Liver (tissue), 3 donors: Measurements from ENCODE around the gene HPDL.
"Not testable (repeated sequence)": the region's sequence is repeated elsewhere in the genome, so short reads cannot be mapped to it uniquely, and the experiment has no call there.

Experiments
- FOXA1 ChIP-seq: IDR thresholded peaks from 2 replicates; pipeline ENCODE4 v1.6.1; 2016; ENCODE audit warnings: antibody characterized with exemption
- FOXA2 ChIP-seq: IDR thresholded peaks from 2 replicates; pipeline ENCODE4 v1.6.1; 2016; ENCODE audit warnings: antibody characterized with exemption
- GABPA ChIP-seq, 2 donors: IDR thresholded peaks in 1 of 2; conservative IDR thresholded peaks in 1 of 2; 2 replicates each; pipeline ENCODE4 v1.6.1; 2016; ENCODE audit warnings: antibody characterized with exemption in 2 of 2, mild to moderate bottlenecking in 1 of 2, moderate library complexity in 1 of 2
- JUND ChIP-seq, 2 donors: IDR thresholded peaks; 2 replicates each; pipeline ENCODE4 v1.6.1; 2016; ENCODE audit warnings: antibody characterized with exemption in 2 of 2
- NR2F2 ChIP-seq: IDR thresholded peaks from 2 replicates; pipeline ENCODE4 v1.6.1; 2016; ENCODE audit warnings: antibody characterized with exemption
- RAD21 ChIP-seq, 2 donors: IDR thresholded peaks; 2 replicates each; pipeline ENCODE4 v1.6.1; 2016; ENCODE audit warnings: antibody characterized with exemption in 2 of 2, mild to moderate bottlenecking in 2 of 2
- SP1 ChIP-seq: IDR thresholded peaks from 2 replicates; pipeline ENCODE4 v1.6.1; 2018; ENCODE audit warnings: antibody characterized with exemption, mild to moderate bottlenecking
- TAF1 ChIP-seq: conservative IDR thresholded peaks from 2 replicates; pipeline ENCODE4 v1.6.1; 2016; ENCODE audit warnings: antibody characterized with exemption, mild to moderate bottlenecking
- YY1 ChIP-seq: IDR thresholded peaks from 2 replicates; pipeline ENCODE4 v1.6.1; 2016; ENCODE audit warnings: antibody characterized with exemption, mild to moderate bottlenecking
- TF ChIP-seq, protein P1 (sequence below): fragments of 150-350 bp; IDR thresholded peaks from 2 replicates; pipeline ENCODE4 v1.5.1; 2017; ENCODE audit warnings: improper control_type of control experiment, low read depth, low read length; ENCODE audit not compliant: missing input control
- TF ChIP-seq, protein P2 (sequence below): IDR thresholded peaks from 2 replicates; pipeline ENCODE4 v1.6.1; 2016; ENCODE audit warnings: antibody characterized with exemption
- donor health status: healthy.
- donor health status: healthy.

DNA sequence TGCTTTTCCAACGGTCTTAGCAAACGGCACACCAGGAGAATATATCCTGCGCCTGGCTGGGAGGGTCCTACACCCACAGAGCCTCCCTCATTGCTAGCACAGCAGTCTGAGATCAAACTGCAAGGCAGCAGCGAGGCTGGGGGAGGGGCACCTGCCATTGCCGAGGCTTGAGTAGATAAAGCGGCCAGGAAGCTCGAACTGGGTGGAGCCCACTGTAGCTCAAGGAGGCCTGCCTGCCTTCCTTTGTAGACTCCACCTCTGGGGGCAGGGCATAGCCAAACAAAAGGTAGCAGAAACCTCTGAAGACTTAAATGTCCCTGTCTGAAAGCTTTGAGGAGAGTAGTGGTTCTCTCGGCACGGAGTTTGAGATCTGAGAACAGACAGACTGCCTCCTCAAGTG lies 41.8 kb upstream of the HPDL start:
- TF ChIP-seq, protein P1, sequence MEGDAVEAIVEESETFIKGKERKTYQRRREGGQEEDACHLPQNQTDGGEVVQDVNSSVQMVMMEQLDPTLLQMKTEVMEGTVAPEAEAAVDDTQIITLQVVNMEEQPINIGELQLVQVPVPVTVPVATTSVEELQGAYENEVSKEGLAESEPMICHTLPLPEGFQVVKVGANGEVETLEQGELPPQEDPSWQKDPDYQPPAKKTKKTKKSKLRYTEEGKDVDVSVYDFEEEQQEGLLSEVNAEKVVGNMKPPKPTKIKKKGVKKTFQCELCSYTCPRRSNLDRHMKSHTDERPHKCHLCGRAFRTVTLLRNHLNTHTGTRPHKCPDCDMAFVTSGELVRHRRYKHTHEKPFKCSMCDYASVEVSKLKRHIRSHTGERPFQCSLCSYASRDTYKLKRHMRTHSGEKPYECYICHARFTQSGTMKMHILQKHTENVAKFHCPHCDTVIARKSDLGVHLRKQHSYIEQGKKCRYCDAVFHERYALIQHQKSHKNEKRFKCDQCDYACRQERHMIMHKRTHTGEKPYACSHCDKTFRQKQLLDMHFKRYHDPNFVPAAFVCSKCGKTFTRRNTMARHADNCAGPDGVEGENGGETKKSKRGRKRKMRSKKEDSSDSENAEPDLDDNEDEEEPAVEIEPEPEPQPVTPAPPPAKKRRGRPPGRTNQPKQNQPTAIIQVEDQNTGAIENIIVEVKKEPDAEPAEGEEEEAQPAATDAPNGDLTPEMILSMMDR: not testable (repeated sequence)
- TF ChIP-seq TAF1; JUND (IDR thresholded peaks at IDR 0.05); RAD21 (IDR thresholded peaks at IDR 0.05); SP1; NR2F2; YY1; FOXA2; FOXA1; GABPA (IDR thresholded peaks at IDR 0.05 in 1 of 2, conservative IDR thresholded peaks at IDR 0.05 in 1 of 2): not testable (repeated sequence)
- TF ChIP-seq, protein P2, sequence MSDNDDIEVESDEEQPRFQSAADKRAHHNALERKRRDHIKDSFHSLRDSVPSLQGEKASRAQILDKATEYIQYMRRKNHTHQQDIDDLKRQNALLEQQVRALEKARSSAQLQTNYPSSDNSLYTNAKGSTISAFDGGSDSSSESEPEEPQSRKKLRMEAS: not testable (repeated sequence)
